ENCODE results near the gene PRSS37. TPM values are rescaled to one million over a fixed set of nuclear protein-coding genes. Genes with fewer than 3 reads are reported as not detected.

PRSS37 gene
- total RNA-seq, 2 donors from 2014 or later = not detected

DNA sequence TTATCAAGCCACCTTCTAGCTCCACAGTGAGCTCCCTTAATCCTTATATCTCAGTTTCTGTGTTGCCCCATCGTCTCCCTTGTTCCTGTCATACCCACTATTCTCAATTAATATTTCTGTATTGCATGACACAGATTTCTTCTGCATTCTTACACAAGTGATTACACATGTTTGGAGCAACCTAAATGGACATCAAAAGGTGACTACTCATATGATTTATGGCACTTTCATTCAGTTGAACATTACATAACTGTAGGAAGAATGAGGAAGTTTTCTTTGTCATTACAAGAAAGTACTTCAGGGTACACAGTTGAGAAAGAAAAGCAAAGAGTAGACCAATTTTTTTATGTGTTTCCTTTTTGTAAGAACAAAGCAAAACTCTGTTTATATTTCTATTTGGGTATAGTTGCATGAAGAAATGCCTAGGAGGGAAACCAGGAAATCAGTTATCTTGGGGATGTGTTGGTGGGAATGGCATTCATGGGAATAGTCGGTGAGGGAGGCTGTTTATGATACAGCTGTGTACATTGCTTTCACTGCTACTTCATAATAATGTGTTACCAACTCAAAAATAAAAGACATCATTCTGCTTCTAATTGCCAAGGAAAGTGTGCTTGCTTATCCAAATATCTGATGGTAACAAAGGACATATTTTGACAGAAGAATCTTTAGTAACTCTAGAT is 23.6 kb upstream of the PRSS37 start:
- peak; percentile 88 for ATAC-seq

DNA sequence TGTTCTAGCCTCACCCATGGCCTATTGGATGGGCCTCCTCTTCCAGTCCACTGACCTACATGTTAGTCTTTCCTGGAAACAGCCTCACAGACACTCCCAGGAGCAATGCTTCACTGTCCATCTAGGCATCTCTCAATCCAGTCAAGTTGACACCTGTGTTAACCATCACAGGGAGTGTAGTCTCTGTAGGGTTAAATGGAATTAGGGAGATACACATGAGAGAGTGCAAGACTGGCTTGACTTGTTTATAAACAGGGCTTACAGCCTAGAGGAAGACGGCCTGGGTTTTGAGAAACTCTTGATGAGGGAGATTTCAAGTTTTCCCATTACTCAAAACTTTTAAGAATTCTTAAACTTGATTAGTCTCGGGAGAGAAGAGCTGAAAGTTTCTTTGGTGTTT is 18.9 kb upstream of the PRSS37 start:
- ATAC-seq (no peak), DNase-seq (no peak)
- TF ChIP-seq, protein P1, sequence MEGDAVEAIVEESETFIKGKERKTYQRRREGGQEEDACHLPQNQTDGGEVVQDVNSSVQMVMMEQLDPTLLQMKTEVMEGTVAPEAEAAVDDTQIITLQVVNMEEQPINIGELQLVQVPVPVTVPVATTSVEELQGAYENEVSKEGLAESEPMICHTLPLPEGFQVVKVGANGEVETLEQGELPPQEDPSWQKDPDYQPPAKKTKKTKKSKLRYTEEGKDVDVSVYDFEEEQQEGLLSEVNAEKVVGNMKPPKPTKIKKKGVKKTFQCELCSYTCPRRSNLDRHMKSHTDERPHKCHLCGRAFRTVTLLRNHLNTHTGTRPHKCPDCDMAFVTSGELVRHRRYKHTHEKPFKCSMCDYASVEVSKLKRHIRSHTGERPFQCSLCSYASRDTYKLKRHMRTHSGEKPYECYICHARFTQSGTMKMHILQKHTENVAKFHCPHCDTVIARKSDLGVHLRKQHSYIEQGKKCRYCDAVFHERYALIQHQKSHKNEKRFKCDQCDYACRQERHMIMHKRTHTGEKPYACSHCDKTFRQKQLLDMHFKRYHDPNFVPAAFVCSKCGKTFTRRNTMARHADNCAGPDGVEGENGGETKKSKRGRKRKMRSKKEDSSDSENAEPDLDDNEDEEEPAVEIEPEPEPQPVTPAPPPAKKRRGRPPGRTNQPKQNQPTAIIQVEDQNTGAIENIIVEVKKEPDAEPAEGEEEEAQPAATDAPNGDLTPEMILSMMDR (IDR thresholded peaks at IDR 0.05) = no peak
- no peak for TF ChIP-seq POLR2A (IDR thresholded peaks at IDR 0.05)
- Histone ChIP-seq H3K27me3 (no peaks in the 10 kb centered on the region), H3K4me3 (no peak overlapping the region), H3K27ac (no peak overlapping the region), H3K36me3 (replicated peaks in 1 of 2; ENCODE audit: insufficient read depth in 1 of 2, low read depth in 2 of 2) (no peaks in the 10 kb centered on the region), H3K4me1 (no peaks in the 10 kb centered on the region), H3K9me3 (no peaks in the 10 kb centered on the region)
- WGBS, 2 donors = 66 to 79% methylated on average over 2 of the region's 2 CpGs
- intact Hi-C loops (cut with DNase I) = no loop called here

More for the DNA sequence above, 23.6 kb upstream of the PRSS37 start:
- Histone ChIP-seq H3K27me3 (no peaks in the 10 kb centered on the region), H3K4me1 (no peaks in the 10 kb centered on the region), H3K9me3 (no peaks in the 10 kb centered on the region), H3K36me3 (replicated peaks in 1 of 2; ENCODE audit: insufficient read depth in 1 of 2, low read depth in 2 of 2) (no peaks in the 10 kb centered on the region), H3K27ac (peak overlapping the region; percentile 9 to 70 (median 54)), H3K4me3 (no peak overlapping the region)
- TF ChIP-seq POLR2A (IDR thresholded peaks at IDR 0.05) = no peak
- TF ChIP-seq, protein P1 (IDR thresholded peaks at IDR 0.05) = no peak
- DNase-seq = no peak
- intact Hi-C loops (cut with DNase I) = no loop called here
- 52 to 53% methylated on average over 2 of the region's 2 CpGs for WGBS, 2 donors

DNA sequence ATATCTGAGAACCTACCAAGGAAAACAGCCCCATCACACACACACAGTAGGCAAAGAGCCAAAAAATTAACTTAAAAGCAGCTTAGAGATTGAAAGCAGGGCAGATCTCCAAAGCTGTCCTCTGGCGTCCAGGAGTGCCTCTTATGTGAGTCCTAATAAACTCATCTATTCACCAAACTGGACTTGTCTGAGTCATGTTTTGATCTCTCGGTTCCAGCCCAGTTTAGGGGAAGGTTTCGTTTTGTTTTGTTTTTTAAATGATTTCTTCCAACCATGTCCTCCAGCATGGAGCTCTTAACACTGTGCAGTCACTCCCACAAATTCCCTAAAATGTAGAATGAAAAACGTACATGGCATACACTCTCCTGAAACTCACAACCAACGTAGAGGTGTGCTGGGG is 6.7 kb upstream of the PRSS37 start:
- Histone ChIP-seq H3K27me3 (no peaks in the 10 kb centered on the region), H3K4me3 (no peak overlapping the region), H3K4me1 (peaks cover 33% of the 10 kb centered on the region), H3K36me3 (replicated peaks in 1 of 2; ENCODE audit: insufficient read depth in 1 of 2, low read depth in 2 of 2) (no peaks in the 10 kb centered on the region), H3K9me3 (peaks cover 0 to 2% (median 0%) of the 10 kb centered on the region in 3 donors), H3K27ac (no peak overlapping the region)
- TF ChIP-seq, protein P1 (IDR thresholded peaks at IDR 0.05) = no peak
- TF ChIP-seq POLR2A (IDR thresholded peaks at IDR 0.05) = no peak
- DNase-seq (no peak), ATAC-seq (no peak)
- intact Hi-C loops (cut with DNase I) = no loop called here
- 68 to 75% methylated on average over 5 of the region's 5 CpGs for WGBS, 2 donors

DNA sequence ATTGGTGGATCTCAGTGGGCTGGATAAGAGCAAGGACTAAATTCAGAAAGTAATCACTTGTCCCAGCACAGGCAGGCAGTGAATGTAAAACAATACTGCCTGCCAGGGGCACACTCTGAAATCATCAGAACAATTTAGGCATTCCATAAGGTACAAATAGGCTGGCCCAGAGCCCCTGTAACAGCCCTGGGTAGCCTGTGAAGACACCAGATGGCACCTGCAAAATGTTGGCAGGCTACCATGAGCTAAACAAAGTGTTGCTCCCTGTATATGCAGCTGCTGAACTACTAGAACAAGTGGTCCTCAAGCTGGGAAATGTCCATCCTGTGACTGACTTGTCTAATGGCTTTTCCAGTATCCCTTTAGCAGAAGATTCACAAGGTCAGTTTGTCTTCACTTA is 3.0 kb upstream of the PRSS37 start:
- H3K4me1 ChIP-seq = peaks cover 61% of the 10 kb centered on the region
- no peaks in the 10 kb centered on the region for H3K36me3 ChIP-seq (replicated peaks in 1 of 2; ENCODE audit: insufficient read depth in 1 of 2, low read depth in 2 of 2)
- peak; percentile 85 for ATAC-seq
- peak; percentile 79 to 91 (median 86) for DNase-seq
- intact Hi-C loops (cut with DNase I) = no loop called here
- H3K9me3 ChIP-seq = no peaks in the 10 kb centered on the region
- H3K27ac ChIP-seq = peak overlapping the region; percentile 56 to 77 (median 64)
- H3K27me3 ChIP-seq = no peaks in the 10 kb centered on the region
- TF ChIP-seq, protein P1 (IDR thresholded peaks at IDR 0.05) = no peak
- no peak for TF ChIP-seq POLR2A (IDR thresholded peaks at IDR 0.05)
- no peak overlapping the region for H3K4me3 ChIP-seq

DNA sequence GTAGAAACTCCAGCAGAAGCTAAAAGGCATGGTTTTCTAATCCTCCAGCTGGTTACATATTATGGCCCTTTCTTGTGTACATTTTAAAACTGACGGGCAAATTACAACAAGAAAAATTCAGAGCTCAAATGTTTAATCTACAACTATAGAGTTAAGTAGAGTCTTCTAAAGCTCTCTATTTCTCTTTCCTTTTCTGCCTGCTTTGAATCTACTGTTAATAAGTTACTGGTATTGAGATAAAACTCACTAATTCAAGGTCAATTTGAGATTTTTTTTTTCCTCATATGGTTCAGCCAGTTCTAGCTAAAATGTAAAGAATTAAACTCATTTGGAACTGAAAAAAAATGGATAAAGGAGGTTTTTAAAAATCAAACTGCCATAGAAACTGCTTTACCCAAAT is 1.6 kb upstream of the PRSS37 start:
- intact Hi-C loops (cut with DNase I) = no loop called here
- no peaks in the 10 kb centered on the region for H3K9me3 ChIP-seq
- no peaks in the 10 kb centered on the region for H3K36me3 ChIP-seq (replicated peaks in 1 of 2; ENCODE audit: insufficient read depth in 1 of 2, low read depth in 2 of 2)
- peak overlapping the region; percentile 61 to 77 (median 67) for H3K27ac ChIP-seq
- no peaks in the 10 kb centered on the region for H3K27me3 ChIP-seq
- no peak for TF ChIP-seq POLR2A (IDR thresholded peaks at IDR 0.05)
- TF ChIP-seq, protein P1 (IDR thresholded peaks at IDR 0.05) = no peak
- H3K4me3 ChIP-seq = no peak overlapping the region
- ATAC-seq (peak; percentile 69), DNase-seq (no peak)
- 8 to 14% methylated on average over 1 of the region's 1 CpG for WGBS, 2 donors
- peaks cover 56% of the 10 kb centered on the region for H3K4me1 ChIP-seq

Measured in body of pancreas (tissue), 4 donors.